H1 (cell line): ENCODE measurements around the gene ARHGEF18. TPM values are rescaled to one million over a fixed set of nuclear protein-coding genes. Genes with fewer than 3 reads are reported as not detected.

Experiments
- CBX8 ChIP-seq: fragments of 300-800, 300-1000 bp; sonication (generic); IDR thresholded peaks from 2 replicates; pipeline ENCODE4 v1.7.1; 2016; ENCODE audit warnings: low read depth, low read length, borderline replicate concordance
- GABPA ChIP-seq: IDR thresholded peaks from 2 replicates; pipeline ENCODE4 v1.6.1; 2011; ENCODE audit warnings: mild to moderate bottlenecking, low read length, moderate library complexity, borderline replicate concordance; ENCODE audit not compliant: insufficient read depth
- SIN3A ChIP-seq, 2 experiments: IDR thresholded peaks in 1 of 2; conservative IDR thresholded peaks in 1 of 2; 2 replicates each; pipeline ENCODE4 v1.6.1; 2011 to 2012; ENCODE audit warnings: low read length in 2 of 2, improper control_type of control experiment in 1 of 2, low read depth in 1 of 2, mild to moderate bottlenecking in 1 of 2
- polyA plus RNA-seq, 7 experiments: library from polyadenylated mRNA; depleted of rRNA in 3 of 7; stranded (reverse) in 5 of 7; unstranded in 2 of 7; fragments of >200 nt in 5 of 7; fragments of 200-250 nt in 2 of 7; gene quantifications; 1 replicate in 5 of 7; 2 replicates in 1 of 7; 4 replicates in 1 of 7; pipeline versions ENCODE4 v1.2.1 to v1.2.3, GENCODE V29; 2011 to 2013; ENCODE audit warnings: missing spikeins in 2 of 7, mixed read lengths in 2 of 7
- total RNA-seq: library from RNA; stranded (reverse); fragmentation: NEBNext Ultra II Directional; extraction: Animal tissue kit (Norgen Biotek cat#: 25700); gene quantifications from 2 replicates; pipeline ENCODE4 v1.2.1, GENCODE V29; 2021

Gene ARHGEF18
- total and polyA plus RNA-seq, 2 of the 8 experiments (the other 6 are each of a cell fraction or from before 2014, with no cell fraction given), result 12.2 to 35.9 TPM

DNA sequence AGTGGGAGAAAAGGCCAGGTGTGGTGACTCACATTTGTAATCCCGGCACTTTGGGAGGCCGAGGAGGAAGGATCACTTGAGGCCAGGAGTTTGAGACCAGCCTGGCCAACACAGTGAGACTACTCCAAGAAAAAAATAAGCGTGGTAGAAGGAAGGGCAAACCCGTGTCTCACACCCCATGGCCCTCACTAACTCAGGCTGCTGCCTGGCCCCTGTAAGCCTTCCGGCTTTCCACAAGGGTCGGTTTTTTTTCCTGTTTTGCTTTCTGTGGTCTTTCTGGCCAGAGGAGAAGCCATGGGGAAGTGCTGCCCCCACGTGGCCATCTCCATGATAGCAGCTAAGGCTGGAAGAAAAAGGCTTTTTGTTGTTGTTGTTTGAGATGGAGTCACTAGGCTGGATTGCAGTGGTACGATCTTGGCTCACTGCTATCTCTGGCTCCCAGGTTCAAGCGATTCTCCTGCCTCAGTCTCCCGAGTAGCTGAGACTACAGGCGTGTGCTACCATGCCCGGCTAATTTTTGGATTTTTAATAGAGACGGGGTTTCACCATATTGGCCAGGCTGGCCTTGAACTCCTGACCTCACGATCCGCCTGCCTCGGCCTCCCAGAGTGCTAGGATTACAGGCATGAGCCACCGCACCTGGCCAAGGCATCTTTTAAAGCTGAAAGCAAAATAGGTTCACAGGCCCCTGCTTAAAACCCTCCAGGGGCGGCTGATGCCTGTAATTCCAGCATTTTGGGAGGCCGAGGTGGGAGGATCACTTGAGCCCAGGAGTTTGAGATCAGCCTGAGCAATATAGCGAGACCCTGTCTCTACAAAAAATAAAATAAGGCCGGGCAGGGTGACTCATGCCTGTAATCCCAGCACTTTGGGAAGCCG is 7.5 kb upstream of the ARHGEF18 start (continued):
- TF ChIP-seq SIN3A (conservative IDR thresholded peaks at IDR 0.05 in 1 of 2, IDR thresholded peaks at IDR 0.05 in 1 of 2; ENCODE audit: low read depth in 1 of 2, low read length in 2 of 2) (0 out of 4 replicates have a peak, but pooled peaks of 1 of the 2 experiments have one; percentile 37), CBX8 (no peak), GABPA (no peak)
